HCT116 (cell line): Measurements from ENCODE around the gene TIMP3. TPM values are rescaled to one million over a fixed set of nuclear protein-coding genes. Genes with fewer than 3 reads are reported as not detected.

Experiments used
- ATAC-seq: fragments of 200-7000 bp; cut with Tn5 transposase; 2 replicates; pipeline ENCODE4 v1.9.1; 2020; ENCODE audit warnings: mild to moderate bottlenecking, moderate library complexity
- BruUV-seq: library from RNA; stranded (reverse); fragments of 400-500 nt; replicated peaks from 2 replicates; lab custom pipeline; 2021; lab: Mats Ljungman, UMichigan
- CTCF ChIA-PET: fragments of 300-600 bp; sonication (Branson Sonifier 250); formaldehyde crosslinking; loops from one replicate; lab custom pipeline; 2021; ENCODE audit warnings: antibody characterized with exemption; lab: Charles Lee
- POLR2A ChIA-PET: fragments of 300-600, 350-600 bp; sonication (Branson Sonifier 250); formaldehyde crosslinking; loops from one replicate; lab custom pipeline; 2021; ENCODE audit warnings: antibody characterized with exemption; lab: Charles Lee
- RAD21 ChIA-PET, 2 experiments: fragments of 300-600 bp; sonication (Branson Sonifier 250); formaldehyde crosslinking; loops; one replicate each; lab custom pipeline; 2023; ENCODE audit warnings: low total read pairs in 2 of 2; ENCODE audit not compliant: uncharacterized antibody in 2 of 2, unreplicated experiment in 2 of 2, low non-redundant PET in 1 of 2; lab: Charles Lee
- DNase-seq: peaks from one replicate; pipeline ENCODE4 v3.0.0-alpha.2; 2010; ENCODE audit warnings: low read depth, low spot score
- H2AFZ ChIP-seq: fragments of 200-600 bp; shearing (Covaris generic), sonication (generic); 2 replicates; pipeline ENCODE4 v1.6.1; 2017; ENCODE audit warnings: low read depth, mixed run types, mixed read lengths, antibody characterized with exemption, low read length; ENCODE audit not compliant: poor library complexity, severe bottlenecking
- H3K27ac ChIP-seq: 2 replicates; pipeline ENCODE4 v1.5.1; 2012; ENCODE audit warnings: low read depth, low read length
- H3K27me3 ChIP-seq: fragments of 200-600 bp; sonication (generic); 2 replicates; pipeline ENCODE4 v1.6.1; 2016; ENCODE audit warnings: mixed run types, low read length, mixed read lengths; ENCODE audit not compliant: insufficient read depth
- H3K36me3 ChIP-seq, 2 experiments: fragments of 200-500 bp in 1 of 2; fragments of 200-600 bp in 1 of 2; sonication (Bioruptor generic) in 1 of 2; sonication (generic) in 1 of 2; 2 replicates each; pipeline versions ENCODE4 v1.5.1 to v1.6.1; 2014 to 2016; ENCODE audit warnings: low read length in 2 of 2, inconsistent platforms in 1 of 2, mixed read lengths in 1 of 2, mixed run types in 1 of 2; ENCODE audit not compliant: insufficient read depth in 2 of 2, control insufficient read depth in 1 of 2
- H3K4me1 ChIP-seq, 2 experiments: fragments of 200-600 bp in 1 of 2; sonication (generic) in 1 of 2; 2 replicates each; pipeline versions ENCODE4 v1.5.1 to v1.6.1; 2012 to 2017; ENCODE audit warnings: low read length in 2 of 2, inconsistent platforms in 1 of 2, mild to moderate bottlenecking in 1 of 2, mixed read lengths in 1 of 2, mixed run types in 1 of 2, moderate library complexity in 1 of 2; ENCODE audit not compliant: insufficient read depth in 2 of 2, control insufficient read depth in 1 of 2
- H3K4me2 ChIP-seq: fragments of 200-600 bp; sonication (generic); 2 replicates; pipeline ENCODE4 v1.6.1; 2017; ENCODE audit warnings: mixed run types, low read length, mixed read lengths
- H3K4me3 ChIP-seq, 2 experiments: fragments of 200-600 bp in 1 of 2; sonication (generic) in 1 of 2; replicated peaks in 1 of 2; 2 replicates each; pipeline ENCODE4 v1.5.1; 2011 to 2016; ENCODE audit warnings: low read length in 2 of 2, control low read depth in 1 of 2, low read depth in 1 of 2, mild to moderate bottlenecking in 1 of 2, mixed read lengths in 1 of 2, mixed run types in 1 of 2
- H3K79me2 ChIP-seq: fragments of 200-600 bp; sonication (generic); 2 replicates; pipeline ENCODE4 v1.6.1; 2017; ENCODE audit warnings: mild to moderate bottlenecking, mixed run types, low read length, moderate library complexity, mixed read lengths; ENCODE audit not compliant: insufficient read depth
- H3K9ac ChIP-seq: fragments of 200-600 bp; sonication (generic); 2 replicates; pipeline ENCODE4 v1.6.1; 2016; ENCODE audit warnings: low read length, mixed read lengths
- H3K9me2 ChIP-seq: fragments of 200-600 bp; sonication (generic), shearing (Covaris generic); 2 replicates; pipeline ENCODE4 v1.6.1; 2017; ENCODE audit warnings: mixed run types, mild to moderate bottlenecking, moderate library complexity; ENCODE audit not compliant: insufficient read depth
- H3K9me3 ChIP-seq, 2 experiments: fragments of 200-500 bp in 1 of 2; fragments of 200-600 bp in 1 of 2; sonication (Bioruptor generic) in 1 of 2; sonication (generic) in 1 of 2; 2 replicates each; pipeline ENCODE4 v1.6.1; 2014 to 2017; ENCODE audit warnings: low read length in 2 of 2, mixed read lengths in 2 of 2, inconsistent platforms in 1 of 2, low read depth in 1 of 2, mild to moderate bottlenecking in 1 of 2, mixed run types in 1 of 2, moderate library complexity in 1 of 2; ENCODE audit not compliant: control insufficient read depth in 1 of 2, insufficient read depth in 1 of 2
- H4K20me1 ChIP-seq: fragments of 200-600 bp; sonication (generic), shearing (Covaris generic); 2 replicates; pipeline ENCODE4 v1.6.1; 2017; ENCODE audit warnings: mixed run types, mild to moderate bottlenecking, moderate library complexity; ENCODE audit not compliant: insufficient read depth
- CBX3 ChIP-seq: IDR thresholded peaks from 2 replicates; pipeline ENCODE4 v1.6.1; 2012; ENCODE audit warnings: low read depth
- CEBPB ChIP-seq: IDR thresholded peaks from 2 replicates; pipeline ENCODE4 v1.6.1; 2012; ENCODE audit warnings: low read depth
- EGR1 ChIP-seq: IDR thresholded peaks from 2 replicates; pipeline ENCODE4 v1.6.1; 2012; ENCODE audit warnings: low read depth
- ELF1 ChIP-seq: IDR thresholded peaks from 2 replicates; pipeline ENCODE4 v1.6.1; 2012; ENCODE audit warnings: low read depth, borderline replicate concordance
- EZH2phosphoT487 ChIP-seq: fragments of 200-600 bp; IDR thresholded peaks from 2 replicates; pipeline ENCODE4 v1.6.1; 2018; ENCODE audit warnings: antibody characterized with exemption, borderline replicate concordance
- POLR2AphosphoS5 ChIP-seq: IDR thresholded peaks from 2 replicates; pipeline ENCODE4 v1.6.1; 2011; ENCODE audit warnings: mild to moderate bottlenecking, low read depth, low read length, moderate library complexity
- SIN3A ChIP-seq: IDR thresholded peaks from 2 replicates; pipeline ENCODE4 v1.6.1; 2012; ENCODE audit warnings: low read depth
- SP1 ChIP-seq: IDR thresholded peaks from 2 replicates; pipeline ENCODE4 v1.6.1; 2012; ENCODE audit warnings: low read depth
- SRF ChIP-seq: IDR thresholded peaks from 2 replicates; pipeline ENCODE4 v1.6.1; 2012; ENCODE audit warnings: low read depth
- ZFX ChIP-seq: fragments of 450-650 bp; IDR thresholded peaks from 2 replicates; pipeline ENCODE4 v1.6.1; 2017
- intact Hi-C: fragments of 100-400 bp; cut with micrococcal nuclease; formaldehyde crosslinking; loops from 2 replicates; pipeline ENCODE4 v1.10.0; 2022
- total RNA-seq: library from RNA; stranded (reverse); gene quantifications from one replicate; pipeline ENCODE4 v1.2.1, GENCODE V29; 2021; ENCODE audit not compliant: unreplicated experiment
- TF ChIP-seq, protein P1 (sequence below): IDR thresholded peaks from 2 replicates; pipeline ENCODE4 v1.6.1; 2011; ENCODE audit warnings: mild to moderate bottlenecking, low read length, moderate library complexity; ENCODE audit not compliant: insufficient replicate concordance; ENCODE audit errors: extremely low read depth
- TF ChIP-seq, protein P2 (sequence below): IDR thresholded peaks from 2 replicates; pipeline ENCODE4 v1.6.1; 2012

TIMP3 gene
- total RNA-seq, 1 experiment from 2014 or later: 2.2 TPM

DNA sequence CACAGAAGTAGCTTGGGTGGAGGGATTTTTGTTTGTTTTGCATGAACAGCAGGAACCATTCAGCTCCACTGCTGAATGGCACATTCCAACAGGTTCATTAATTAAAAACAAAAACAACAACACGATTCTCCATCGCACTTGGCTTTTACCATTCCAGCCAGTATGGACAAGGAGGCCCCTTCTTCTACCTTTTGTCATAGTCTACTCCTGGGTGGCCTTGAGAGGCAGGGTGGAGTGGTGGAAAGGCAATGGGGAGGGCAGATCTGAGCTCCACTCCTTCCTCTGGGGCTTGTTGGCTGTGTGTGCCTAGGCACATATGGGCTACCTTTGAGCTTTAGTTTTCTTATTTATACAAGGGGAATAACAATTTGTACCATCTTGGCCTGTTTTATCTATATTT lies 4.8 kb downstream of the TIMP3 start:
- BruUV-seq: no TSS peak
- H3K4me3 ChIP-seq: no peak overlapping the region
- peaks cover 2 to 4% of the 10 kb centered on the region in 2 experiments; a peak in 1 of 4 replicates for H3K4me1 ChIP-seq
- no peaks in the 10 kb centered on the region for H3K79me2 ChIP-seq
- no peak overlapping the region for H3K4me2 ChIP-seq
- POLR2A ChIA-PET: no interaction called here
- TF ChIP-seq POLR2AphosphoS5: no peak
- TF ChIP-seq CEBPB: no peak
- TF ChIP-seq CBX3: no peak
- TF ChIP-seq SRF: no peak
- TF ChIP-seq ELF1: no peak
- TF ChIP-seq ZFX: no peak
- no peak for TF ChIP-seq EZH2phosphoT487
- TF ChIP-seq, protein P1, sequence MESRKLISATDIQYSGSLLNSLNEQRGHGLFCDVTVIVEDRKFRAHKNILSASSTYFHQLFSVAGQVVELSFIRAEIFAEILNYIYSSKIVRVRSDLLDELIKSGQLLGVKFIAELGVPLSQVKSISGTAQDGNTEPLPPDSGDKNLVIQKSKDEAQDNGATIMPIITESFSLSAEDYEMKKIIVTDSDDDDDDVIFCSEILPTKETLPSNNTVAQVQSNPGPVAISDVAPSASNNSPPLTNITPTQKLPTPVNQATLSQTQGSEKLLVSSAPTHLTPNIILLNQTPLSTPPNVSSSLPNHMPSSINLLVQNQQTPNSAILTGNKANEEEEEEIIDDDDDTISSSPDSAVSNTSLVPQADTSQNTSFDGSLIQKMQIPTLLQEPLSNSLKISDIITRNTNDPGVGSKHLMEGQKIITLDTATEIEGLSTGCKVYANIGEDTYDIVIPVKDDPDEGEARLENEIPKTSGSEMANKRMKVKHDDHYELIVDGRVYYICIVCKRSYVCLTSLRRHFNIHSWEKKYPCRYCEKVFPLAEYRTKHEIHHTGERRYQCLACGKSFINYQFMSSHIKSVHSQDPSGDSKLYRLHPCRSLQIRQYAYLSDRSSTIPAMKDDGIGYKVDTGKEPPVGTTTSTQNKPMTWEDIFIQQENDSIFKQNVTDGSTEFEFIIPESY: no peak
- no peak for TF ChIP-seq SP1
- TF ChIP-seq SIN3A: no peak
- no peak for TF ChIP-seq EGR1
- TF ChIP-seq, protein P2, sequence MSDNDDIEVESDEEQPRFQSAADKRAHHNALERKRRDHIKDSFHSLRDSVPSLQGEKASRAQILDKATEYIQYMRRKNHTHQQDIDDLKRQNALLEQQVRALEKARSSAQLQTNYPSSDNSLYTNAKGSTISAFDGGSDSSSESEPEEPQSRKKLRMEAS: no peak
- TF ChIP-seq, all 23 proteins: peak for 0
- no peaks in the 10 kb centered on the region for H3K9me2 ChIP-seq
- no peak for ATAC-seq
- H2AFZ ChIP-seq: no peak overlapping the region
- no peak overlapping the region for H3K9ac ChIP-seq
- intact Hi-C loops: loop anchor here (10.0 kb wide), 1 partner anchor 61 kb away; no protein-coding TSS in a partner anchor
- ChIA-PET CTCF (interaction anchor here (0.5 to 2.5 kb wide), 3 partner anchors 10 to 279 kb away, joined by 3 to 13 read pairs (median 3); no protein-coding TSS in a partner anchor), RAD21 (no interaction called here)
- H3K9me3 ChIP-seq: no peaks in the 10 kb centered on the region
- H4K20me1 ChIP-seq: no peaks in the 10 kb centered on the region
- H3K27me3 ChIP-seq: peaks cover 15% of the 10 kb centered on the region; the same call in 1 of the 2 replicates
- no peaks in the 10 kb centered on the region for H3K36me3 ChIP-seq
- no peak for DNase-seq
- no peak overlapping the region for H3K27ac ChIP-seq
